Right lobe of liver (tissue), 4 donors: ENCODE results near the gene ZCCHC10.
"Not testable (repeated sequence)": the region's sequence is repeated elsewhere in the genome, so short reads cannot be mapped to it uniquely, and the experiment has no call there.

Source experiments
- CTCF ChIP-seq, 4 donors: fragments of 200-600 bp in 3 of 4; fragments of 450-650 bp in 1 of 4; IDR thresholded peaks; one replicate each; pipeline versions ENCODE4 v1.5.1 to v1.8.0; 2016 to 2022; ENCODE audit warnings: antibody characterized with exemption in 4 of 4, mild to moderate bottlenecking in 2 of 4
- POLR2A ChIP-seq: fragments of 450-650 bp; IDR thresholded peaks from one replicate; pipeline ENCODE4 v1.6.1; 2017; ENCODE audit warnings: antibody characterized with exemption, mild to moderate bottlenecking
- donor health status: DM: no; HTN: no; CAD: no.
- donor health status: DM: no; HTN: no; CAD: no.
- donor health status: DM: no; HTN: yes; CAD: no.

DNA sequence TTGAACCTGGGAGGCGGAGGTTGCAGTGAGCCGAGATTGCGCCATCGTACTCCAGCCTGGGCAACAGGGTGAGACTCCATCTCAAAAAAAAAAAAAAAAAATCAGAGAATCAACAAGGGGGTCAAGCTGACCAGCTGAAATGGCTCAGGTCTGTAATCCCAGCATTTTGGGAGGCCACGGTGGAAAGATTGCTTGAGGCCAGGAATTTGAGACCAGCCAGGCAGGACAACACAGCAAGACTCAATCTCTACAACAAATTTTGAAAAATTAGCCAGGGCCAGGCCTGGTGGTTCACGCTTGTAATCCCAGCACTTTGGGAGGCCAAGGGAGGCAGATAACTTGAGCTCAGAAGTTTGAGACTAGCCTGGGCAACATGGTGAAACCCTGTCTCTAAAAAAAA, 17.9 kb downstream of the ZCCHC10 start:
- TF ChIP-seq CTCF (IDR thresholded peaks at IDR 0.05); POLR2A: not testable (repeated sequence)
